Uterus (tissue), 4 donors: ENCODE results near the gene OR51D1. TPM values are rescaled to one million over a fixed set of nuclear protein-coding genes. Genes with fewer than 3 reads are reported as not detected.

Experiments
- DNase-seq, 2 donors: peaks; one replicate each; pipeline ENCODE4 v3.0.0-alpha.2; 2019 to 2020
- H3K27ac ChIP-seq, 2 donors: fragments of 200-600 bp; sonication (generic); 1 replicate in 1 of 2; 2 replicates in 1 of 2; pipeline ENCODE4 v1.5.1; 2016 to 2018
- H3K27me3 ChIP-seq, 2 donors: fragments of 200-600 bp; sonication (generic); one replicate each; pipeline ENCODE4 v1.5.1; 2018 to 2019; ENCODE audit warnings: control low read depth in 1 of 2
- H3K36me3 ChIP-seq, 2 donors: fragments of 200-600 bp; sonication (generic); one replicate each; pipeline ENCODE4 v1.5.1; 2019; ENCODE audit warnings: control low read depth in 1 of 2
- H3K4me1 ChIP-seq, 2 donors: fragments of 200-600 bp; sonication (generic); one replicate each; pipeline ENCODE4 v1.5.1; 2018 to 2019; ENCODE audit warnings: control low read depth in 1 of 2
- H3K4me3 ChIP-seq, 2 donors: fragments of 200-600 bp; sonication (generic); 1 replicate in 1 of 2; 2 replicates in 1 of 2; pipeline ENCODE4 v1.5.1; 2018 to 2019; ENCODE audit warnings: mild to moderate bottlenecking in 1 of 2
- H3K9me3 ChIP-seq, 2 donors: fragments of 200-600 bp; sonication (generic); one replicate each; pipeline ENCODE4 v1.5.1; 2019; ENCODE audit warnings: control low read depth in 1 of 2
- POLR2A ChIP-seq, 2 donors: fragments of 450-650 bp; IDR thresholded peaks; one replicate each; pipeline ENCODE4 v1.6.1; 2016; ENCODE audit warnings: antibody characterized with exemption in 2 of 2, mild to moderate bottlenecking in 1 of 2, moderate library complexity in 1 of 2
- intact Hi-C: fragments of 100-400 bp; cut with DNase I; formaldehyde crosslinking; loops from one replicate; pipeline ENCODE4 v1.15.1; 2023; ENCODE audit warnings: low total_unique reads
- total RNA-seq, 4 donors: library from RNA; depleted of rRNA in 3 of 4; stranded (reverse); fragments of >200 nt in 3 of 4; gene quantifications; one replicate each; pipeline versions ENCODE4 v1.1.0 to v1.2.4, GENCODE V29; 2014 to 2023
- TF ChIP-seq, protein P1 (sequence below), 4 experiments: fragments of 200-600 bp in 2 of 4; fragments of 450-650 bp in 2 of 4; sonication (generic) in 2 of 4; IDR thresholded peaks; one replicate each; pipeline ENCODE4 v1.5.1; 2016 to 2019; ENCODE audit warnings: antibody characterized with exemption in 4 of 4, mild to moderate bottlenecking in 2 of 4, moderate library complexity in 1 of 4
- donor health status: DM: yes; HTN: yes; CAD: no.

Gene OR51D1
- total RNA-seq, 4 donors from 2014 or later, result not detected

DNA sequence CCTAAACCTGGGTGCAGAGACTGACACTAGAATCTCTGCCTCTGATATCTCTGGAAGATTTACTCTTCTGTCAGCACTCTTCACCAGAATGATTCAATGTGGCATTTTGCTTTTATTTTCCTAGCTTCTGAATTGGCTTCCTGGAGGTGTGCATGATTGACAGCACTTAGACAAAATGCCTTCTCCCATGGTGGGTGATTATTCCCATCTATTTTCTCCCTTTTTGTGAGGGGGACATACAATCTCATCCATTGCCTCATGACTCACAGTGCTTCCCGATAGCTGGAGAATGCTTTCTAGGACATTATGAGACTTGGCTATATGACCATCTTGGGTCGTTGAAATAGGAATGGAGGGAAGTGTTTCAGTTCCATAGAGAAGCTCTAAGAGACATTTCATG, 25.3 kb upstream of the OR51D1 start:
- intact Hi-C loops, result no loop called here
- H3K27ac ChIP-seq, result no peak overlapping the region
- H3K9me3 ChIP-seq, result no peaks in the 10 kb centered on the region
- H3K4me3 ChIP-seq, result no peak overlapping the region
- no peaks in the 10 kb centered on the region for H3K4me1 ChIP-seq
- TF ChIP-seq, protein P1, sequence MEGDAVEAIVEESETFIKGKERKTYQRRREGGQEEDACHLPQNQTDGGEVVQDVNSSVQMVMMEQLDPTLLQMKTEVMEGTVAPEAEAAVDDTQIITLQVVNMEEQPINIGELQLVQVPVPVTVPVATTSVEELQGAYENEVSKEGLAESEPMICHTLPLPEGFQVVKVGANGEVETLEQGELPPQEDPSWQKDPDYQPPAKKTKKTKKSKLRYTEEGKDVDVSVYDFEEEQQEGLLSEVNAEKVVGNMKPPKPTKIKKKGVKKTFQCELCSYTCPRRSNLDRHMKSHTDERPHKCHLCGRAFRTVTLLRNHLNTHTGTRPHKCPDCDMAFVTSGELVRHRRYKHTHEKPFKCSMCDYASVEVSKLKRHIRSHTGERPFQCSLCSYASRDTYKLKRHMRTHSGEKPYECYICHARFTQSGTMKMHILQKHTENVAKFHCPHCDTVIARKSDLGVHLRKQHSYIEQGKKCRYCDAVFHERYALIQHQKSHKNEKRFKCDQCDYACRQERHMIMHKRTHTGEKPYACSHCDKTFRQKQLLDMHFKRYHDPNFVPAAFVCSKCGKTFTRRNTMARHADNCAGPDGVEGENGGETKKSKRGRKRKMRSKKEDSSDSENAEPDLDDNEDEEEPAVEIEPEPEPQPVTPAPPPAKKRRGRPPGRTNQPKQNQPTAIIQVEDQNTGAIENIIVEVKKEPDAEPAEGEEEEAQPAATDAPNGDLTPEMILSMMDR (IDR thresholded peaks at IDR 0.05), result no peak
- H3K27me3 ChIP-seq, result no peaks in the 10 kb centered on the region
- H3K36me3 ChIP-seq, result no peaks in the 10 kb centered on the region
- DNase-seq, result no peak

GRCh38 chr11:4615856-4616444, 21.3 kb upstream of the OR51D1 start:
- Histone ChIP-seq H3K9me3 (no peaks in the 10 kb centered on the region), H3K4me1 (no peaks in the 10 kb centered on the region), H3K27ac (no peak overlapping the region), H3K36me3 (no peaks in the 10 kb centered on the region), H3K27me3 (no peaks in the 10 kb centered on the region), H3K4me3 (no peak overlapping the region)
- intact Hi-C loops, result no loop called here
- no peak for DNase-seq
- TF ChIP-seq, protein P1 (IDR thresholded peaks at IDR 0.05), result no peak

GRCh38 chr11:4619514-4619913, 17.8 kb upstream of the OR51D1 start:
- intact Hi-C loops, result no loop called here
- Histone ChIP-seq H3K36me3 (no peaks in the 10 kb centered on the region), H3K4me3 (no peak overlapping the region), H3K27me3 (no peaks in the 10 kb centered on the region), H3K4me1 (no peaks in the 10 kb centered on the region), H3K27ac (no peak overlapping the region), H3K9me3 (no peaks in the 10 kb centered on the region)
- no peak for DNase-seq
- TF ChIP-seq, protein P1 (IDR thresholded peaks at IDR 0.05), result no peak
- no peak for TF ChIP-seq POLR2A (IDR thresholded peaks at IDR 0.05)

DNA sequence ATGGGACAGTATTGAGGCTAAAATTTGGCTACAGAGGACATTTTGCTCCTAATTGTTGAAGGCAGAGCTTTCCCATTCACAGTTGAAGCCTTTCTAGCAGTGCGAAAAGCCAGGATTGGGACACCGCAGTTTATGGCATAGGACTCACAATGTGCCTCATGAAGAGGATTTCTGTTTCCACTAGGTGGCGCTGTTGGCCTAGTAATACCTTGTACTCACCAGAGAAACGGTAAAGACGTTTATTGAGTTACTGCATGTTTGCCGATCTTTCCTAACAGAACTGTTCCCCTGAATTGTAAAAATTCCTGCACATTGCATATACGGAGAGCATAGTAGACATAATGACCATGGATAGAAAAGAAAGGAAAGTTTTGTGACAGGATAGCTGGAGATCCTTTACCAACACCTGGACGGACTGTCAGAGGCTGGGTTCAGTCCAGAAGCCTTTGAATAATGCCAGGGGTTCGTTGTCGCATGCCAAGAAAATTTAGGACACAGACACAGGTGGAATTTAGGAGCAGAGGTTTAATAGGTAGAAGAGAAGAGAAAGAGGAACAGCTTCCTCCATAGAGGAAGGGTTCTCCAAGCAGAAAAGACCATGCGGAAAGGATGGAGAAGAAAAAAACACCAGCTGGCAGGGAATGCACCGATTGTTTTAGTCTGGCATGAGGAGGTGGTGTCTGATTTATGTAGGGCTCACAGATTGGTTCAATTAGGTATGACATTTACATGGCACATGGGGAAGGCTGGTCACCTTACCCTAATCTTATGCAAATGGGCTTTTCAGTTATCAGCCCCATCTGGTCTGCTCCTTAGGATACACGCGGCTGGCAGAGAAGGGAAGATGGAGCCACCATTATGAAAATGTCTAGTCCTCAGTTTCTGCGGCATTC, 10.8 kb upstream of the OR51D1 start:
- DNase-seq, result peak; percentile 23 to 32
- no peaks in the 10 kb centered on the region for H3K4me1 ChIP-seq
- TF ChIP-seq, protein P1 (IDR thresholded peaks at IDR 0.05), result peak; percentile 31 to 46 (median 40)
- TF ChIP-seq POLR2A (IDR thresholded peaks at IDR 0.05), result no peak
- H3K27me3 ChIP-seq, result no peaks in the 10 kb centered on the region
- intact Hi-C loops, result no loop called here
- H3K27ac ChIP-seq, result no peak overlapping the region
- H3K36me3 ChIP-seq, result no peaks in the 10 kb centered on the region
- H3K4me3 ChIP-seq, result no peak overlapping the region
- no peaks in the 10 kb centered on the region for H3K9me3 ChIP-seq

GRCh38 chr11:4636136-4636535, 1.1 kb upstream of the OR51D1 start:
- no peaks in the 10 kb centered on the region for H3K27me3 ChIP-seq
- no peak overlapping the region for H3K27ac ChIP-seq
- H3K4me3 ChIP-seq, result no peak overlapping the region
- DNase-seq, result no peak
- no peaks in the 10 kb centered on the region for H3K36me3 ChIP-seq
- no peak for TF ChIP-seq POLR2A (IDR thresholded peaks at IDR 0.05)
- TF ChIP-seq, protein P1 (IDR thresholded peaks at IDR 0.05), result no peak
- H3K9me3 ChIP-seq, result no peaks in the 10 kb centered on the region
- intact Hi-C loops, result no loop called here
- no peaks in the 10 kb centered on the region for H3K4me1 ChIP-seq
